Lower leg skin (tissue), 4 donors: ENCODE results near the gene SPPL2B. TPM values are rescaled to one million over a fixed set of nuclear protein-coding genes. Genes with fewer than 3 reads are reported as not detected.

Experiments
- DNase-seq, 2 donors: peaks; one replicate each; pipeline ENCODE4 v3.0.0-alpha.2; 2019; ENCODE audit warnings: low spot score in 2 of 2
- H3K4me3 ChIP-seq: fragments of 200-600 bp; sonication (generic); 2 replicates; pipeline ENCODE4 v1.5.1; 2017; ENCODE audit warnings: mild to moderate bottlenecking, low read depth; ENCODE audit not compliant: poor library complexity, severe bottlenecking
- CTCF ChIP-seq, 3 donors: fragments of 450-650 bp; IDR thresholded peaks; one replicate each; pipeline ENCODE4 v1.5.1; 2016; ENCODE audit warnings: antibody characterized with exemption in 3 of 3, mild to moderate bottlenecking in 3 of 3, moderate library complexity in 2 of 3
- POLR2A ChIP-seq, 2 donors: fragments of 450-650 bp; IDR thresholded peaks; one replicate each; pipeline ENCODE4 v1.6.1; 2016 to 2017; ENCODE audit warnings: antibody characterized with exemption in 2 of 2, mild to moderate bottlenecking in 1 of 2, moderate library complexity in 1 of 2
- WGBS, 2 donors: methylation state at CpG; one replicate each; pipeline ENCODE4 v1.1.5; 2018; 5-methylcytosine and 5-hydroxymethylcytosine counted together
- intact Hi-C: fragments of 100-400 bp; cut with DNase I; formaldehyde crosslinking; loops from one replicate; pipeline ENCODE4 v1.15.0; 2023; ENCODE audit warnings: low total_unique reads
- total RNA-seq, 4 donors: library from RNA; depleted of rRNA; stranded (reverse); fragments of >200 nt; gene quantifications; one replicate each; pipeline ENCODE4 v1.1.0, GENCODE V29; 2016

SPPL2B gene
- total RNA-seq, 4 donors from 2014 or later = 36.1 to 84.7 (median 51.0) TPM

- no peak for DNase-seq
- no peak for TF ChIP-seq POLR2A (IDR thresholded peaks at IDR 0.05)
- TF ChIP-seq CTCF (IDR thresholded peaks at IDR 0.05) = no peak
- 52 to 60% methylated on average over 18 of the region's 18 CpGs for WGBS, 2 donors
- intact Hi-C loops = no loop called here
- no peak overlapping the region for H3K4me3 ChIP-seq
These were observed 52.8 kb downstream of the SPPL2B start for GRCh38 chr19:2381148-2381820.

- intact Hi-C loops = no loop called here
- no peak for TF ChIP-seq CTCF (IDR thresholded peaks at IDR 0.05)
- no peak for TF ChIP-seq POLR2A (IDR thresholded peaks at IDR 0.05)
- no peak overlapping the region for H3K4me3 ChIP-seq
- 89 to 90% methylated on average over 13 of the region's 13 CpGs for WGBS, 2 donors
- no peak for DNase-seq
These were observed 54.2 kb downstream of the SPPL2B start for GRCh38 chr19:2382530-2383222.

GRCh38 chr19:2385053-2385721 is 56.7 kb downstream of the SPPL2B start:
- intact Hi-C loops = no loop called here
- no peak for DNase-seq
- no peak for TF ChIP-seq POLR2A (IDR thresholded peaks at IDR 0.05)
- TF ChIP-seq CTCF (IDR thresholded peaks at IDR 0.05) = no peak
- no peak overlapping the region for H3K4me3 ChIP-seq
- 17 to 18% methylated on average over 23 to 31 of the region's 37 CpGs for WGBS, 2 donors

GRCh38 chr19:2387367-2388288 is 59.1 kb downstream of the SPPL2B start:
- 78 to 79% methylated on average over 20 of the region's 20 CpGs for WGBS, 2 donors
- TF ChIP-seq POLR2A (IDR thresholded peaks at IDR 0.05) (no peak), CTCF (IDR thresholded peaks at IDR 0.05) (no peak)
- DNase-seq = no peak
- no peak overlapping the region for H3K4me3 ChIP-seq
- intact Hi-C loops = no loop called here

- no peak for TF ChIP-seq POLR2A (IDR thresholded peaks at IDR 0.05)
- no peak for TF ChIP-seq CTCF (IDR thresholded peaks at IDR 0.05)
- intact Hi-C loops = no loop called here
- 81 to 82% methylated on average over 21 of the region's 21 CpGs for WGBS, 2 donors
- no peak overlapping the region for H3K4me3 ChIP-seq
- no peak for DNase-seq
These were observed 61.1 kb downstream of the SPPL2B start for GRCh38 chr19:2389594-2389993.
